ENCODE results near the gene U2AF2.

Gene U2AF2

DNA sequence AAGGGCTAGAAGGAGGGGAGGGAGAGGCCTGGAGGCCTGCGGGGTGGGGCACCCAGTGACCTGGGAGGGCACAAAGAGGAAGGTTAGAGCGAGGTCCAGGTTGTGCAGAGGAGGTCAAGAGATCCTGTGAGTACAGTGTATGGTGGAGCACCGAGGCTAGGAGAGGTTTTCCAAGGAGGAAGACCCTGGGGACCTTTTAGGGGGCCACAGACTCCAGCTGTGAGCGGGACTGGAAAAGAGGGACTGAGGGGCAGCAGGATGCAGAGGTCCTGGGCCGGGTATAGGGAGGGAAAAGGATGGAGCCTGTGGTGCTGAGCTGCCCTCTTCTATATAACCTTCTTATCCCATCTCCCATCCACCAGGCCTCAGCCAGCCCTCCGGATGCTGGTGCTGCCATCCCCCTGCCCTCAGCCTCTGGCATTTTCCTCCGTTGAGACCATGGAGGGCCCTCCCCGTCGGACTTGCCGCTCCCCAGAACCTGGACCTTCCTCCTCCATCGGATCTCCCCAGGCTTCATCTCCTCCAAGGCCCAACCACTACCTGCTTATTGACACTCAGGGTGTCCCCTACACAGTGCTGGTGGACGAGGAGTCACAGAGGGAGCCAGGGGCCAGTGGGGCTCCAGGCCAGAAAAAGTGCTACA lies 10.5 kb upstream of the U2AF2 start:
- no peak for FAIRE-seq

DNA sequence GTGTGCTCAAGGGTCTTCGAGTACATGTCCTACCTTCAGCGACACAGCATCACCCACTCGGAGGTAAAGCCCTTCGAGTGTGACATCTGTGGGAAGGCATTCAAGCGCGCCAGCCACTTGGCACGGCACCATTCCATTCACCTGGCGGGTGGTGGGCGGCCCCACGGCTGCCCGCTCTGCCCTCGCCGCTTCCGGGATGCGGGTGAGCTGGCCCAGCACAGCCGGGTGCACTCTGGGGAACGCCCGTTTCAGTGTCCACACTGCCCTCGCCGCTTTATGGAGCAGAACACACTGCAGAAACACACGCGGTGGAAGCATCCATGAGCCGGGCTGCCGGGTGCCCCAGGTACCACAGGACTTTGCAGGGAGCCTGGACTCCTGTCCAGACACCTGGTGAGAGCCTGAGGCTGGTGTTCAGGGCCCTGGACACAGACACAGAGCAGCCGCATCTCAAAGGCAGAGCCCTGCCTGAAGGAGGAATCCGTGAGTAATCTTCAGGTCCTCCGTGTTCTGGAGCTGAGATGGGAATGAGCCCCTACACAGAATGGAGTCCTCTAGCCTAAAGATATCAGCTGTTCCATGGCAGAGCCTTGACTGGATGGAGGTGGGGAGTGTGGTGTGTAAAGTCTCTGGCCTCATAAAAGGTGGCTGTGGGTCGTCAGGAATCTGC lies 9.9 kb upstream of the U2AF2 start:
- no peak for FAIRE-seq

GRCh38 chr19:55645512-55645881 lies 9.3 kb upstream of the U2AF2 start:
- no peak for FAIRE-seq

DNA sequence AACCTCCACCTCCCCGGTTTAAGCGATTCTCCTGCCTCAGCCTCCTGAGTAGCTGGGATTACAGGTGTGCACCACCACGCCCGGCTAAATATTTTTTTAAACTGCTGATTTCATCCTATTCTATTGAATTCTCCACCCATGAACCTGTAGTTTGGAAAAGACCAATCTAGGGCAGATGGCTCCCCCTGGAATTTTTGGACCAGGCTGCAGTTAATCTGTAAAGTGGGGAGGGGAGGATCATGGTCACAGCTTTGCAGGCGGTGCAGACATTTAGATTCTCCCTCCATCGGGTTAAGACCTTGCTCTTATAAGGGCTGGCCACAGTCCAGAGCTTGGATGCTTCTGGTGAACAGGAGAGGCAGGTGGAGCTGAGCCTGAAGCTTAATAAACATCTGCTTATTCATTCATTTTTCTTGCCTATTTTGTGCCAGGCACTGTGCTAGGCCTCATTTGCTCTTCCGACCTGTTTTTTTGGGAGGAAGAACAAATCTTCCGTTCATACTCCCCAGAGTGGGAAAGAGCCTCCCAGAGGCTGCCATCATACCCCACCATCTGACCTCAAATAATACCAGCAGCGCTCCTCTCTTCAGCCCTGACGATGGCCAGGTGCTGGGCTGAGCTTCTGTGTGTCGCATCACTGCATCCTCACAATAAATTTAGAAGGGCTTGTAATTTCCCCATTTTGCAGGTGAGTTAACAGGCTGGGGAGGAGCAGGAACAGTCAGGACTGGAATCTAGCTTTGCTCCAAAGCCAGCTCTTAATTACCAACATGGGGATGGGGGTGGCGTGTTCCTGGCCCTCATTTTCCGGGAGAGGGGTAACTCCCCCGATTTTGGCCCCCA lies 7.7 kb upstream of the U2AF2 start:
- no peak for FAIRE-seq

DNA sequence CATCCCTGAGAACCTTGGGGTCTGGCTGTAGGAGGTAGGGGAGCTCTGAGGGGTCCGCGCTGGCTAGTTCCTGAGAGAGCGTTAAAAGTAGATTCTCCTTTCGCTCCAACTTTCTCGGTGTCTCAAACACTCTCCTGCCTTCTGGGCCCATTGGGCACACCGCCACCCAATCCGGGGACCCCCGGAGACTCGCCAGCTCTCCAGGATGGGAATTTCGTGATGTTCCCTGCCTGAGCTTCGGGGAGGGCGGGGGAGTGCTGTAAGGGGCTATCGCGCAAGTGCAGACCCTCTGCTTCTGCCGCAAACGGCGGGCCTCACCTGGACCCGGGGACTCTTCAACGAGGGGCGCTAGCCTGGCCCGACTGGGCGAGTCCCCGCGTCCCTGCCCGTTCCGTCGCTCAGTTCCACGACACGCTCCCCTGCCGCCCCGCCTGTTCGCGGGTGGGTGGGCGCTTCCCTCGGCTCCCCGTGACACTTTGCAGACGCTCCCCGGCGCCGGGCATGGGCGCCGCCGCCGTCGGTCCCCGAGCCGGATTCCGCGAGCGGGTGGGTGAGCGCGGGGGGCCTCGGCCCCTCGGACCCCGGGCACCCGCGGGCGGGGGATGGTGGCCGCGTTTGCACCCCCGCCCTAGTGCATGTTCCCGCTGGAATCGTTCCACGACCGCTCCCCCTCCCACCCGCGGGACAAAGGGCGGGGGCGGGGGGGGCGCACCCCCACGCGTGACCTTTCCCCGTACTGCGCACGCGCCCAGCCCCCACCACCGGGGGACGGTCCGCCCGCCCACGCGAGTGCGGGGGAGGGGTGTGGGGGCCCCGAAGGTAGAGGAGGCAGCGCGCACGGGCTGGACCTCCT lies 6.9 kb upstream of the U2AF2 start, which contains the start of gene CCDC106:
CCDC106 (plus strand) TSS at position 481 of the 853 bp plus-strand sequence. CDS start 835 bp downstream, outside the sequence.
- no peak for FAIRE-seq

- no peak for FAIRE-seq
Observed at GRCh38 chr19:55648585-55649267, 6.1 kb upstream of the U2AF2 start.

- no peak for FAIRE-seq
Observed at GRCh38 chr19:55649268-55650125, 5.3 kb upstream of the U2AF2 start.

DNA sequence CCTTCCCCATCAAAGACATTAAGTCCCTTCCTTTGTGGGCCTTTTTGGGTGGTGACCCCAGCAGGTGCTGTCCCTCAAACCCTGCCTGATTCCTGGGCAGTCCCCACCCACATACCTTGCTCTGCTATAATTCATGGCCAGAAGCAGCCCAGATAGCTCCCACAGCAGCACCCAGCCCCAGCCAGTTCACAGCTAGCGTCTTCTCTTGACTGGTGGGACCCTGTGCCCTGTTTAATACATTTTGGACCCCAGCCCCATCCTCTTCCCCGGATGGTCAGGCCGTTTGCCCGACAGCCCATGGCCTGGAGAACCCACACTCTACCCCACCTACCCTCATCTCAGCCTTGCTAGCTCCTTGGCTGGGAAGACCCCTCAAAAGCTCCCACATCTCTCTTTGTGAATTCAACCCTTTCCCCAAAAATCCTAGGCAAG lies 4.7 kb upstream of the U2AF2 start:
- FAIRE-seq = no peak

GRCh38 chr19:55650602-55651230 lies 4.1 kb upstream of the U2AF2 start:
- FAIRE-seq = no peak

DNA sequence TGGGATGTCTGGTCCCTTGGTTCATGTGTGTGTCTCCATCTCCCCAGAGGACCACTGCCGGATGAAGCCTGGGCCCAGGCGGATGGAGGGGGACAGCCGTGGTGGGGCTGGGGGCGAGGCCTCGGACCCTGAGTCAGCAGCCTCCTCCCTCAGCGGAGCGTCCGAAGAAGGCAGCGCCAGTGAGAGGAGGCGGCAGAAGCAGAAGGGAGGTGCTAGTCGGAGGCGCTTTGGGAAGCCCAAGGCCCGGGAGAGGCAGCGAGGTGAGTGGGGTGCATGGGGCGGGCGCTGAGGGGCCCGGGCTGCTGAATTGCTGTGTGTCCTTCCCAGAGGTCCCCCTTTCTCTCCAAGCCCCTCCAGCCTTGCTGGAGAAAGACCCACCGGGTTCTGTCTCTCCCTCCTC lies 3.6 kb upstream of the U2AF2 start:
- no peak for FAIRE-seq

- no peak for FAIRE-seq
Observed at GRCh38 chr19:55652311-55653128, 2.3 kb upstream of the U2AF2 start.

GRCh38 chr19:55653651-55654322 lies 1.0 kb upstream of the U2AF2 start:
- no peak for FAIRE-seq

GRCh38 chr19:55654323-55654867 lies 440 bp upstream of the U2AF2 start:
- FAIRE-seq = peak; percentile 97

DNA sequence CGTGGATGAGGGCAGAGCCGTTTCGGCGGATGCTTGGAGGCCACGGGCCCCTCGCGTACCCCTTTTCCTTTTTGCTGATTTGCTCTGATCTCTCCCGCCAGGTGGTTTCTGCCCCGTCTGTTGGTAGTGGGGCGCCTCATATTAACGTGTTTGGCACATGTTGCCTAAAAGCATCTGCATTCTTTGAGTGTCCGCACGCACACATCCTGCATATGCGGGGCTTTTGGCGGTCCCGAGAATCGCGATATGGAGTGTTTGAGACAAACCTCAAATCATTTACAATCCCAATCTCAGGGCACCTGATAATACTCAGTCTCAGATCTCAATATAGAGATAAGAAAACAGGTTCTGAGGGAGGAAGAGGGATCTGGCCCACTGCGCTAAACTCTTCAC lies 809 bp downstream of the U2AF2 start:
- FAIRE-seq = no peak

GRCh38 chr19:55656552-55656951 lies 1.7 kb downstream of the U2AF2 start:
- no peak for FAIRE-seq

- FAIRE-seq = no peak
Observed at GRCh38 chr19:55656988-55657747, 2.3 kb downstream of the U2AF2 start.

DNA sequence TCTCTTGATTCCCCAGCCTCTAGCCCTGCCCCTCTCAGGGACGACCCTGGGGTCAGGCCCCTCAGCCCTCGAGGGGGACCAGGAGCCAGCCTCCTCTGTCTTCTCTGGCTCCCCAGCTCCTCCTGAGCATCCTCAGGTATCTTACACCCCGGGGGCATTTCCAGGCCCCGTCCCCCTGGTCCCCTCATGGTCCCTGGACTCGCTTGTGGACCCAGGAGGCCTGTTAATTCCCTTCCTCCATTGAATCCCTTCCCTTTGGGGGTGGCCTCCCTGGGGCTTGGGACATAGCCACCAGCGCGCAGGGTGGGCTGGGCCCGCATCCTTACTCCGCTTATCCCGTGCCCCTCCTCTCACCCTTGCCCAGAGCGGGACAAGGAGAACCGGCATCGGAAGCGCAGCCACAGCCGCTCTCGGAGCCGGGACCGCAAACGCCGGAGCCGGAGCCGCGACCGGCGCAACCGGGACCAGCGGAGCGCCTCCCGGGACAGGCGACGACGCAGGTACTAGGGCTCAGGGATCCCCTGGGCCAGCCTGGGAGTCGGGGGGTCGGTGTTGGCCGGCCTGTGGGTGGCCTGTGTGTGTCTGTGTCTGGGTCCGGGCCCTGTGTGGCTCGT lies 4.1 kb downstream of the U2AF2 start:
- FAIRE-seq = no peak

DNA sequence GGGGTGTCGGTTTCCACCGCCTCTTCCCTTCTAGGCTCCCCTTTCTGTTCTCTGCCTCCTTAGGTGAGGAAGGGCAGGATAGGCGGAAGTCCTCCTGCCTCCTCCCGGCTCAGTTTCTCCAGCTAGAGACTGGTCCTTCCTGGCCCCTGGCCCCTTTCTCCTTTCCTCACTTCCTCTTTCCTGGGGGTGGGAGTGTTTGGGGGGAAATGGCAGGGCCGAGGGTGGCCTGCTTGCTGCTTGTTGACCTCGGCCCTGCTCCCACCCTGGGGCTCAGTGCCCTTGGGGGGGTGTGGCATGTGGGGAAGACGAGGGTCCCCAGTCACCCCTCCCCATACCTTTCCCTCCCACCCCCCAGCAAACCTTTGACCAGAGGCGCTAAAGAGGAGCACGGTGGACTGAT lies 5.0 kb downstream of the U2AF2 start:
- FAIRE-seq = no peak

Data from endometrium (tissue), 2 donors.